ENCODE results near the gene CAMK1.

- TF ChIP-seq CTCF (IDR thresholded peaks at IDR 0.05) (no peak), SIN3A (IDR thresholded peaks at IDR 0.05; ENCODE audit: borderline replicate concordance, insufficient read depth, low read depth, low read length) (no peak), TCF7L2 (IDR thresholded peaks at IDR 0.05; ENCODE audit: low read depth, low read length) (no peak), POLR2AphosphoS5 (IDR thresholded peaks at IDR 0.05; ENCODE audit: low read depth, low read length) (no peak), REST (IDR thresholded peaks at IDR 0.05; ENCODE audit: insufficient read depth in 1 of 2, low read depth in 2 of 2, low read length in 1 of 2) (no peak)
These were observed 25.6 kb downstream of the CAMK1 start for GRCh38 chr3:9744162-9744561.

Data from Panc1 (cell line).